Neuronal stem cell (in vitro differentiated cells): Measurements from ENCODE around the gene BGN.

Source experiments
- DNase-seq: peaks from one replicate; pipeline ENCODE4 v3.0.0-alpha.2; 2013; ENCODE audit warnings: low spot score
- H2AFZ ChIP-seq: one replicate; pipeline ENCODE4 v1.6.1; 2013; ENCODE audit warnings: mild to moderate bottlenecking, low read length, inconsistent platforms
- H2AK5ac ChIP-seq: 2 replicates; pipeline ENCODE4 v1.6.1; 2013; ENCODE audit warnings: low read depth, mild to moderate bottlenecking, inconsistent platforms, low read length, moderate library complexity, mixed read lengths
- H2BK120ac ChIP-seq: 2 replicates; pipeline ENCODE4 v1.6.1; 2013; ENCODE audit warnings: low read depth, mild to moderate bottlenecking, inconsistent platforms, low read length, moderate library complexity, mixed read lengths
- H2BK12ac ChIP-seq: one replicate; pipeline ENCODE4 v1.6.1; 2013; ENCODE audit warnings: low read length, inconsistent platforms
- H2BK15ac ChIP-seq: 2 replicates; pipeline ENCODE4 v1.6.1; 2013; ENCODE audit warnings: mild to moderate bottlenecking, low read length, inconsistent platforms, mixed read lengths
- H2BK5ac ChIP-seq: one replicate; pipeline ENCODE4 v1.6.1; 2013; ENCODE audit warnings: inconsistent platforms, mild to moderate bottlenecking, low read length, moderate library complexity
- H3K14ac ChIP-seq: one replicate; pipeline ENCODE4 v1.6.1; 2013; ENCODE audit warnings: low read length, inconsistent platforms
- H3K18ac ChIP-seq: 2 replicates; pipeline ENCODE4 v1.6.1; 2013; ENCODE audit warnings: low read length, inconsistent platforms
- H3K23ac ChIP-seq: 2 replicates; pipeline ENCODE4 v1.6.1; 2013; ENCODE audit warnings: low read depth, mild to moderate bottlenecking, mixed read lengths, low read length, inconsistent platforms; ENCODE audit not compliant: poor library complexity
- H3K27ac ChIP-seq: replicated peaks from 3 replicates; pipeline ENCODE4 v1.5.1; 2013; ENCODE audit warnings: low read length, inconsistent platforms
- H3K27me3 ChIP-seq, 3 experiments: 2 replicates each; pipeline ENCODE4 v1.6.1; 2013; ENCODE audit warnings: low read length in 3 of 3, mild to moderate bottlenecking in 2 of 3, inconsistent platforms in 1 of 3, low read depth in 1 of 3, mixed read lengths in 1 of 3, moderate library complexity in 1 of 3; ENCODE audit not compliant: control insufficient read depth in 3 of 3, insufficient read depth in 3 of 3
- H3K36me3 ChIP-seq, 2 donors: replicated peaks in 1 of 2; 2 replicates each; pipeline ENCODE4 v1.6.1; 2013; ENCODE audit warnings: low read length in 2 of 2; ENCODE audit not compliant: control insufficient read depth in 2 of 2, insufficient read depth in 2 of 2
- H3K4ac ChIP-seq: 2 replicates; pipeline ENCODE4 v1.6.1; 2013; ENCODE audit warnings: inconsistent platforms, mild to moderate bottlenecking, low read length, moderate library complexity
- H3K4me1 ChIP-seq, 2 donors: 1 replicate in 1 of 2; 2 replicates in 1 of 2; pipeline ENCODE4 v1.6.1; 2013; ENCODE audit warnings: low read length in 2 of 2, low read depth in 1 of 2; ENCODE audit not compliant: control insufficient read depth in 2 of 2, insufficient read depth in 1 of 2
- H3K4me2 ChIP-seq: one replicate; pipeline ENCODE4 v1.6.1; 2013; ENCODE audit warnings: mild to moderate bottlenecking, low read length, inconsistent platforms; ENCODE audit not compliant: insufficient read depth, poor library complexity, severe bottlenecking
- H3K4me3 ChIP-seq, 2 donors: 2 replicates each; pipeline ENCODE4 v1.5.1; 2013; ENCODE audit warnings: low read length in 2 of 2, mild to moderate bottlenecking in 2 of 2, inconsistent platforms in 1 of 2, moderate library complexity in 1 of 2
- H3K79me1 ChIP-seq: one replicate; pipeline ENCODE4 v1.6.1; 2013; ENCODE audit warnings: low read depth, mild to moderate bottlenecking, inconsistent platforms, low read length, moderate library complexity
- H3K9ac ChIP-seq: one replicate; pipeline ENCODE4 v1.6.1; 2013; ENCODE audit warnings: mild to moderate bottlenecking, low read depth, low read length, inconsistent platforms; ENCODE audit not compliant: poor library complexity
- H3K9me3 ChIP-seq, 2 donors: replicated peaks in 1 of 2; 2 replicates each; pipeline versions ENCODE3 to v1.6.1; 2013; ENCODE audit warnings: low read length in 2 of 2, mild to moderate bottlenecking in 2 of 2, inconsistent platforms in 1 of 2, low read depth in 1 of 2, mixed read lengths in 1 of 2, moderate library complexity in 1 of 2; ENCODE audit not compliant: control insufficient read depth in 2 of 2, insufficient read depth in 1 of 2
- H4K8ac ChIP-seq: one replicate; pipeline ENCODE4 v1.6.1; 2013; ENCODE audit warnings: low read depth, mild to moderate bottlenecking, inconsistent platforms, low read length, moderate library complexity
- H4K91ac ChIP-seq: one replicate; pipeline ENCODE4 v1.6.1; 2013; ENCODE audit warnings: low read length, low read depth, mild to moderate bottlenecking, inconsistent platforms; ENCODE audit not compliant: poor library complexity
- WGBS, 2 donors: extraction: QIAGEN DNeasy Blood & Tissue Kit; methylation state at CpG; one replicate each; pipeline ENCODE4 v1.1.7; 2013; ENCODE audit warnings: missing lambda C conversion rate in 2 of 2, mixed read lengths in 1 of 2; ENCODE audit not compliant: insufficient read length in 2 of 2, insufficient replicate concordance in 1 of 2; ENCODE audit errors: extremely low coverage in 2 of 2; 5-methylcytosine and 5-hydroxymethylcytosine counted together

BGN gene

DNA sequence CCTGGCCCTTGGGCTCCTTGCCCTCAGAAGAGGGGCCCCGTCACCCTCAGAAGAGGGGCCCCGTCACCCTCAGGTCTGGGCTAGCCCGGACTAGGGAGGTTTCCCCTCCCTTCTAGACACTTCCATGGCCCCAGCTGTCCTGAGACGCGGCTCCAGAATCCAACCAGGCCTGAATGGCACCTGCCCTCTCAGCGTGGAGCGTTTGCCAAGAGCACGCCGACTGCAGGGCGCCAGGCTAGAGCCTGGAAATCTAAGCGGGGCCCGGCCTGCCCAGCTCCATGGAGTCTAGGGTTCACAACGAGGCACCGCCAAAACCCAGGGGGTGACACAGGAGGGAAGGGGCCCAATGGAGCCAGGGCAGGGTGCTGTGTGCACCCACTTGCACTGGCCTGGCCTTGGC, 14.8 kb downstream of the BGN start:
- Histone ChIP-seq H3K23ac (no peak overlapping the region), H3K27ac (no peak overlapping the region), H3K4me3 (no peak overlapping the region), H4K91ac (no peak overlapping the region), H3K18ac (no peak overlapping the region), H3K9me3 (no peaks in the 10 kb centered on the region), H2AK5ac (no peak overlapping the region), H2AFZ (no peak overlapping the region), H2BK12ac (no peak overlapping the region), H4K8ac (no peak overlapping the region), H3K9ac (no peak overlapping the region), H2BK120ac (no peak overlapping the region), H3K4ac (no peak overlapping the region), H3K36me3 (no peaks in the 10 kb centered on the region), H3K14ac (no peak overlapping the region), H2BK5ac (peak overlapping the region; percentile 24), H3K4me1 (peaks cover 0 to 1% of the 10 kb centered on the region in 2 donors), H3K27me3 (peaks cover 0 to 25% (median 0%) of the 10 kb centered on the region in 3 experiments), H2BK15ac (no peak overlapping the region), H3K79me1 (peaks cover 3% of the 10 kb centered on the region), H3K4me2 (no peak overlapping the region)
- DNase-seq = no peak
- no CpG with 5 or more reads among the region's 14 CpGs for WGBS, 2 donors

DNA sequence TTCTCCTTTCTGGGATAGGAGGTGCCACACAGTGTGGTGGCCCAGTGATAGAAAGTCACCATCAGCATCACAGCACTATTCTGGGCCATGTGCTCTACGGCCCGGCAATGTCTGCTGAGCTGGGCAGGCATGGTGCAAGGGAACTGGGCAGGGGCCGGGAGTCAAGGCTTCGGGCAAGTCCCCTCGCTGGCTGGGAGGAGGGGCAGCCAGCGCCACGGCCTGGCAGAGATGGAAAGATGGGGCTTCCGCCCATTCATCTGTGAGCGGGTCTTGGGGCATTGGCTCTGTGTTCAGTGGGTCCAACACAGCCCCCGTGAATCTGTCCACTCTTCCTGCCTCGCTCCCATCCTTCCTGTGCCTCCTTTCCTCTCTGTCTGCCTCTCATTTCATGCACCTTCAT, 15.6 kb downstream of the BGN start:
- Histone ChIP-seq H3K27ac (no peak overlapping the region), H3K9ac (no peak overlapping the region), H3K79me1 (peaks cover 3% of the 10 kb centered on the region), H2AK5ac (no peak overlapping the region), H2BK12ac (peak overlapping the region; percentile 41), H2BK5ac (no peak overlapping the region), H3K4me2 (no peak overlapping the region), H3K4me1 (peaks cover 0 to 1% of the 10 kb centered on the region in 2 donors), H2BK15ac (no peak overlapping the region), H3K14ac (no peak overlapping the region), H3K4ac (no peak overlapping the region), H3K36me3 (no peaks in the 10 kb centered on the region), H3K27me3 (peaks cover 0 to 33% (median 0%) of the 10 kb centered on the region in 3 experiments), H2AFZ (no peak overlapping the region), H3K18ac (no peak overlapping the region), H4K91ac (no peak overlapping the region), H4K8ac (no peak overlapping the region), H3K23ac (no peak overlapping the region), H3K9me3 (no peaks in the 10 kb centered on the region), H3K4me3 (no peak overlapping the region), H2BK120ac (no peak overlapping the region)
- no CpG with 5 or more reads among the region's 11 CpGs for WGBS, 2 donors
- DNase-seq = no peak

DNA sequence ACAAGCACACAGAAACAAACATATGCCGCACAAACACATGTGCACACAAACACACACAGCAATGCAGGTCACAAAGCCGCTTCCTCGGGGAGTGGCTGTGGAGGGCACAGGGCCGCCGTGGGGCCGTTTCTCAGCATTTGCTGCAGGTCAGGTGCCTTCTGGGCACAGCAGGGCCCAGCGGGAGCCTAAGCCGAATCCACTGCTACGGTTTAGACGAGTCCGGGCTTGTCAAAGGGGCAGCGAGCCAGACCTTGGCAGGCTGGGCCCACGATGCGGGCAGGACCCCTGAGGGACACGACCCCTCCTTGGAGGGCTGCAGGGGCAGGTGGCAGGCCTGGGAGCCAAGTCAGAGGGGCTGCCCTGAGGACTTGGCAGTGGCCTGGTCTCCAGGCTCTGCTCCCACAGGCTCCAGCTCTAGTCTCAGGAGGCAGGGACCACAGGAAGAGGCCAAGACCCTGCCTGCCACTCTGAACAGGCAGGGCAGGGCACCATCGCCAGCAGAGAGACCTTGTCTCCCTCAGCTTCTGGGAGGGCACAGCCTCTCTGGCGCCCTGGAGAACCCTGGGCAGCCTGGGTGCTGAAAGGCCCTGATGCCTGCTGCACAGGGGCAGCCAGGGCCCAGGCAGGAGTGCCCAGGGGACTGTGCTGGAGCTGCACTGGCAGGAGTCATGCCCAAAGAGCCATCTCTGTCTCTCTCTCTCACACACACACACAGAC, 17.2 kb downstream of the BGN start:
- WGBS, 2 donors = no CpG with 5 or more reads among the region's 17 CpGs
- H3K4me1 ChIP-seq = peaks cover 0 to 1% of the 10 kb centered on the region in 2 donors
- no peaks in the 10 kb centered on the region for H3K9me3 ChIP-seq
- H3K4me2 ChIP-seq = no peak overlapping the region
- no peak overlapping the region for H3K23ac ChIP-seq
- H3K9ac ChIP-seq = no peak overlapping the region
- no peak overlapping the region for H2BK12ac ChIP-seq
- H3K4ac ChIP-seq = no peak overlapping the region
- H2AFZ ChIP-seq = no peak overlapping the region
- no peak overlapping the region for H4K91ac ChIP-seq
- peaks cover 3% of the 10 kb centered on the region for H3K79me1 ChIP-seq
- H3K36me3 ChIP-seq = no peaks in the 10 kb centered on the region
- H3K18ac ChIP-seq = peak overlapping the region; percentile 64
- no peak overlapping the region for H2BK5ac ChIP-seq
- no peak overlapping the region for H3K14ac ChIP-seq
- H4K8ac ChIP-seq = no peak overlapping the region
- no peak overlapping the region for H2BK120ac ChIP-seq
- H3K27me3 ChIP-seq = peaks cover 0 to 48% (median 11%) of the 10 kb centered on the region in 3 experiments
- no peak overlapping the region for H3K27ac ChIP-seq
- no peak overlapping the region for H2BK15ac ChIP-seq
- no peak overlapping the region for H3K4me3 ChIP-seq
- DNase-seq = no peak
- no peak overlapping the region for H2AK5ac ChIP-seq

DNA sequence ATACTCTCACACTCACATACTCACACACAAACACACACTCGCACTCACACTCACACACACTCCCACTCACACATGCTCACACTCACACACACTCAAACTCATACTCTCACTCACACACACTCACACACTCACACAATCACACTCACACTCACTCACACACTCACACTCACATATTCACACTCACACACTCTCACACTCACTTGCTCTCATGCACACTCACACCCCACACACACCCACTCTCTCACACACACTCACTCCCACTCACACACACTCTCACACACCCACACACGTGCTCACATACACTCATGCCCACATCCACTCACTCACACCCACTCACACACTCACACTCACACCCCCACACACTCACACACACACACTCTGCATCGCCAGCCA, 17.7 kb downstream of the BGN start:
- no peak overlapping the region for H2BK120ac ChIP-seq
- H2AK5ac ChIP-seq = no peak overlapping the region
- no peak overlapping the region for H4K8ac ChIP-seq
- H3K36me3 ChIP-seq = no peaks in the 10 kb centered on the region
- no peak overlapping the region for H3K4ac ChIP-seq
- no peak overlapping the region for H2BK5ac ChIP-seq
- no peak overlapping the region for H3K23ac ChIP-seq
- no peak overlapping the region for H3K4me3 ChIP-seq
- no peak overlapping the region for H3K9ac ChIP-seq
- H3K4me1 ChIP-seq = peaks cover 0 to 1% of the 10 kb centered on the region in 2 donors
- H2BK12ac ChIP-seq = no peak overlapping the region
- H3K27me3 ChIP-seq = peaks cover 0 to 51% (median 15%) of the 10 kb centered on the region in 3 experiments
- peaks cover 3% of the 10 kb centered on the region for H3K79me1 ChIP-seq
- H2BK15ac ChIP-seq = no peak overlapping the region
- no peak overlapping the region for H4K91ac ChIP-seq
- no peak overlapping the region for H3K14ac ChIP-seq
- DNase-seq = no peak
- H2AFZ ChIP-seq = no peak overlapping the region
- H3K4me2 ChIP-seq = no peak overlapping the region
- H3K18ac ChIP-seq = no peak overlapping the region
- no peak overlapping the region for H3K27ac ChIP-seq
- no peaks in the 10 kb centered on the region for H3K9me3 ChIP-seq
- 100% methylated on average over 1 of the region's 3 CpGs; no CpG with 5 or more reads in 1 of the 2 donors for WGBS, 2 donors
